ENCODE results near the gene AKR1C2. TPM values are rescaled to one million over a fixed set of nuclear protein-coding genes. Genes with fewer than 3 reads are reported as not detected.
"Not testable (repeated sequence)": the region's sequence is repeated elsewhere in the genome, so short reads cannot be mapped to it uniquely, and the experiment has no call there.

AKR1C2 gene
- total RNA-seq, 1 experiment from 2014 or later = not detected

- DNase-seq (ENCODE audit: low read depth, low spot score); in situ Hi-C loops (cut with HindIII; ENCODE audit: low pct_unique_long_range_greater_than_20kb, low sequenced_read_pairs): not testable (repeated sequence)
These were observed 5.3 kb upstream of the AKR1C2 start for GRCh38 chr10:5008857-5009548.

DNA sequence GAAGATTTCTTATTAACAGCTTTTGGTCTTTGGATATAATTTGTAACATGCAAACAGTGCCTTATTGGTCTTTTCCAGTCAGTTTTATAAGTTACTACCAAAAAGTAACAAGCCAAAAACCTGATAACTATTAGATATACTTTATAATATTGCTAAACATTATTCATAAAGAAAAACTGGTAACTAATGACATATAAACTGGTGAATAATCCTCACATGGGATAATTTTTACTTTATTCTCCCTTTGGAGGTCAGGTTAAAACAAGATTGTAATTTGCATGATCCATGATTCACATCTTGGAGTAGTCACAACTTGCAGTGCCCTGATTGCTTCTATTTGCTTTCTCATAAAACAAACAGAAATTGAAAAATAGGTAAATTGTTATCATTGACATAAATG is 844 bp upstream of the AKR1C2 start:
- in situ Hi-C loops (cut with HindIII; ENCODE audit: low pct_unique_long_range_greater_than_20kb, low sequenced_read_pairs); DNase-seq (ENCODE audit: low read depth, low spot score): not testable (repeated sequence)

DNA sequence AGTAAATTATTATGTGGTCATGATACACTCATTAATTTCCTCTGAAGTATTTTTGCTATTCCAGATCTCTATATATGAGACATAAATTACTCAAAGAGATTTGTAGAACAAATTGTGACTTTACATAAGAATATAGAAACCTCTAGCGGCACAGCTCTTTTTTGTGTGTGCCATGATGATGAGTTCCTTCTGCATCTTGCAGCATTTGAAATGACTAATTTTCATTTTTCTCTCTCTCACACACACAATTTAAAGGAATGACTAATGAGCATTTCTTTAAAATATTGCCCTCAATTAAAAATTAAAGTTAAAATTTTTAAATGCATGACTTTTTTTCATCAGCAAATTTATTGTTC is 351 bp upstream of the AKR1C2 start:
- in situ Hi-C loops (cut with HindIII; ENCODE audit: low pct_unique_long_range_greater_than_20kb, low sequenced_read_pairs) = not testable (repeated sequence)

DNA sequence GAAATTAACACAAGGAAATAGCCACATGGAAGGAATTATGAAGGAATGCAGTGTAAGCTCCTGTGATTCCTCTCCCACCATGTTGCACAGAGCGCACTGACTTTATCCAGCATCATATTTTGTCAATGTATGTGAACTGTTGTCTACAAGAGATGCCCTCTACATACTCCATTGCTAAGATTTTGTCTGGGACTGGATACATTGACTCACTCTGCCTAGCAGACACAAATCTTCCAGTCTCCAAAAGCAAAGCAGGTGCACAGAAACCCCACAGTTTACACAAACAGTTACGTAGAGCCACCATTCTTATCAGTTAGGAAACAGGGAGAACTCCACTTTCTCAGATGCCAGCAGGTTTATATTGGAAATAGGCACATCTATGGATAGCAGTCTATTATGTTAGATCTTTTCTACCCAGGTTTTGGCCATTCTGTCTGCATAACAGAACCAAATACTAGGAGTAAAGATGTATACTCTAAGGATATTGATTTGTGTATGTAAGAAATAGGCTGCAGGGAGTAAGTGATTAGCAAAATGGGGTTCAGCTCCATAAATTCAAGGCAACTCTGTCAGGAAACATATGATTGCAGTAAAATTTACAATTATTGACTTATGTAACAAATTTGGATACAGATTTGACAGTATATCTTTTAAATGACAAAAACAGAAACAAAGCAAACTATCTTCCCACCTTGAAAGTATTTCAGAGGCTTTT is 1.5 kb downstream of the AKR1C2 start:
- in situ Hi-C loops (cut with HindIII; ENCODE audit: low pct_unique_long_range_greater_than_20kb, low sequenced_read_pairs) = no loop called here
- no peak for DNase-seq (ENCODE audit: low read depth, low spot score)

More for the DNA sequence above, 351 bp upstream of the AKR1C2 start:
- not testable (repeated sequence) for DNase-seq (ENCODE audit: low read depth, low spot score)

DNA sequence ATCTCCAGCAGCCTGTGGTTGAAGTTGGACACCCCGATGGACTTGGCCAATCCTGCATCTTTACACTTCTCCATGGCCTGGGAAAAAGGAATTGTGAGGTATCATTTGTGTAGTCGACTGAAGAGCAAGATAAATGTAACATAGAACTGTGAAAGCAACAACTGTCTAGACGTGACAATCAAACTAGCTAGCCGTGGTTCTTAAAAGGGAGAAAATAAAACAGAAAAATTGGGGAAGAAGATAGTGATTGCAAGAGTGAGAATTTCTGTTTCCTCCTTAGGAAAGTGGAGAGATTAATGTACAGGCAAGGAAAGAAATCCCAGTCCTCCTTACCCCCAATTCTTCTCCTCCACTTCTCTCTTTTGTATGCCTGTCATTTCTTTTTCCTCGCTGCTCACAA is 5.0 kb downstream of the AKR1C2 start:
- in situ Hi-C loops (cut with HindIII; ENCODE audit: low pct_unique_long_range_greater_than_20kb, low sequenced_read_pairs) = no loop called here

DNA sequence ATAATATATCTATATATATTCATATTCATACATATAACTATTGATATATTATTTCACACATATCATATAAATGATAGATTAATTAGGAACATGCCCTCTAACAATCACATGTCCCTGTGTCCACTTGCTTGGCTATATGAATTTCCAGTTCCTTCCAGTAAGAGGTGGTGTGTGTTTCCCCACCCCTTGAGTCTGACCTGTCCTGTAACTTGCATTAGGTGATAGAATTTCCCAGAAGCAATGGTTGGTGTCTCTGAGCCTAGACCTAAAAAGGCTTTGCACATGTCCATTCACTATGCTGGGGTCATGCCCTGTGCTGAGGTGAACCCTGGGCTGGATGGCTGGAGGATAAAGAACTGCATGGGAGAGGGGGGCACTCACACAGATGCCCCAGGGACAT is 9.4 kb downstream of the AKR1C2 start:
- DNase-seq (ENCODE audit: low read depth, low spot score); in situ Hi-C loops (cut with HindIII; ENCODE audit: low pct_unique_long_range_greater_than_20kb, low sequenced_read_pairs): not testable (repeated sequence)

More for the DNA sequence above, 5.0 kb downstream of the AKR1C2 start:
- DNase-seq (ENCODE audit: low read depth, low spot score) = no peak

- in situ Hi-C loops (cut with HindIII; ENCODE audit: low pct_unique_long_range_greater_than_20kb, low sequenced_read_pairs) = not testable (repeated sequence)
These were observed 11.1 kb downstream of the AKR1C2 start for GRCh38 chr10:4992564-4992963.

GRCh38 chr10:4991463-4991862 is 12.2 kb downstream of the AKR1C2 start:
- in situ Hi-C loops (cut with HindIII; ENCODE audit: low pct_unique_long_range_greater_than_20kb, low sequenced_read_pairs); DNase-seq (ENCODE audit: low read depth, low spot score): not testable (repeated sequence)

More at GRCh38 chr10:4992564-4992963, 11.1 kb downstream of the AKR1C2 start:
- not testable (repeated sequence) for DNase-seq (ENCODE audit: low read depth, low spot score)

- in situ Hi-C loops (cut with HindIII; ENCODE audit: low pct_unique_long_range_greater_than_20kb, low sequenced_read_pairs) = no loop called here
- DNase-seq (ENCODE audit: low read depth, low spot score) = no peak
These were observed 13.4 kb downstream of the AKR1C2 start for GRCh38 chr10:4990217-4990616.

DNA sequence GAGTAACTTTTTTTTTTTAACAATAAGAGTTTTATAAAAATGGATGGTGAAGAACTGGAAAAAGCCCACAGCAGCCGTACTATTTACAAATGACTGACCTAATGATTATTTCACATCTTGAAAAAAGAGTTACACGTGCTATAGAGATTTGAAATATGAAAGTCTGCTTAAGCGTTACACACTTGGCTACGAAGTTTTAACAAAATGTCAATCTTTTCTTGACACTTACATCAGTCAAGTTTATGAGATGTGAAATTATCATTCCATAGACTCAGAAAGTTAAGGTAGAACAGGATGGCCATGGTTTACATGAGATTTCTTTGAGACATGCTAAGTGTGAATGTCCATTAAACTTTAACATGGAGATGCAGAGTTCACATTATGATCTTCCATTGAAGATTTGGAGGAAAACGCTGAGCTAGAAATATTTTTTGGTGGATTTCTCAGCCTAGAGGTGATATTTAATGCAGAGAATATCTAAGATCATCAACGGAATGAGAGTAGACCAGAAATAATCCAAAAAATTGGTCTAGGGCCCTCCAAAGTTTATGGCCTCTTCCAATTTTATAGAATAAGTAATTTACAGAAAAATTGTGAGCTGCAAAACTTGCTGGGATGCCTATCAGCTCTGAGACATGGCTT is 15.5 kb downstream of the AKR1C2 start:
- in situ Hi-C loops (cut with HindIII; ENCODE audit: low pct_unique_long_range_greater_than_20kb, low sequenced_read_pairs); DNase-seq (ENCODE audit: low read depth, low spot score): not testable (repeated sequence)

GRCh38 chr10:4984971-4985594 is 18.6 kb downstream of the AKR1C2 start:
- in situ Hi-C loops (cut with HindIII; ENCODE audit: low pct_unique_long_range_greater_than_20kb, low sequenced_read_pairs) = no loop called here
- DNase-seq (ENCODE audit: low read depth, low spot score) = no peak

DNA sequence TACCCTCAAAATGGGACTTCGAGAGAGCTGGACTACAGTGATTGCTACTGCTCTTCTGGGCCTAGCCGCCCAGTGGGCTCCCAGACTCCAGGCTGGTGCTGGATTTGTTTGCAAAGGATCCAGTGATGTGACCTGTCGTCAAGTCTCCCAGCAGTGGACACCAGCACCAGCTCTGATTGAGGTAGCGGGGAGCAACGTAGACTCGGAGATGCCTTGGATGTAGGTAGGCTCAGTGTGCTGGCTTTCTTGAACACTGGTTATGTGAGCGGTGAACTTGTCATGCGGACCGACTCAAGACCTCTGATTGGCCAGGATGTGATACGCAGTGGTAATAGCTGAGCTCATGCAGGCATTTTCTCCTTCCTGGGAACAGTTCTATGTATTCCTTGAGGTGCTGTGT is 19.4 kb downstream of the AKR1C2 start:
- in situ Hi-C loops (cut with HindIII; ENCODE audit: low pct_unique_long_range_greater_than_20kb, low sequenced_read_pairs) = no loop called here
- DNase-seq (ENCODE audit: low read depth, low spot score) = no peak

DNA sequence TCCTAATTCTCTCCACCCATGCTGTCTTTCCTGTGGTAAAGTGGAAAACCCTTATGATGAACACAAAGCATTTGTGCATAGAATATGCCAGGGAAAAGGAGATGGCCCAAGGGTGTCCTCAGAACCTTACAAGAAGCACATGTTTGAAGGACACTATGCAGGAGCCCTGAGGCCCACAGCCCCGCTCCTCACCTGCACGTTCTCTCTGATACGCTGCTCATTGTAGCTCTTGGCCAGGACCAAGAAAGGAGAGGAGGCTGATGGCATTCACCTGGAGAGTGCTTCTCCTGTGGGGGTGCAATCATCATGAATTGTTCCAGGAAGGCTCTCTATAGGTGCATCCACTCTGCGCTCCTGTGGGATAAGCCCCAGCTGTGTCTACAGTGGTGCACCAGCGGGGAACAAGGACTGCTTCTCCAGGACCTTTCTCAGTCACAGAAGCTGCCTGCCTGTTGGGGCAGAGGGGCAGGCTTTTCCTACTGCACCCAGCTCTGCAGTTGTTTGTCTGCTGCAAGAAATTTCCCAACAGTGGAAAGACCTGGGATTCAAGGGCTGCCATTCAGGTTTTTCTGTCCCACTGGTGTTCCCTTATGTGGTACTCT is 19.9 kb downstream of the AKR1C2 start:
- DNase-seq (ENCODE audit: low read depth, low spot score) = no peak
- in situ Hi-C loops (cut with HindIII; ENCODE audit: low pct_unique_long_range_greater_than_20kb, low sequenced_read_pairs) = no loop called here

DNA sequence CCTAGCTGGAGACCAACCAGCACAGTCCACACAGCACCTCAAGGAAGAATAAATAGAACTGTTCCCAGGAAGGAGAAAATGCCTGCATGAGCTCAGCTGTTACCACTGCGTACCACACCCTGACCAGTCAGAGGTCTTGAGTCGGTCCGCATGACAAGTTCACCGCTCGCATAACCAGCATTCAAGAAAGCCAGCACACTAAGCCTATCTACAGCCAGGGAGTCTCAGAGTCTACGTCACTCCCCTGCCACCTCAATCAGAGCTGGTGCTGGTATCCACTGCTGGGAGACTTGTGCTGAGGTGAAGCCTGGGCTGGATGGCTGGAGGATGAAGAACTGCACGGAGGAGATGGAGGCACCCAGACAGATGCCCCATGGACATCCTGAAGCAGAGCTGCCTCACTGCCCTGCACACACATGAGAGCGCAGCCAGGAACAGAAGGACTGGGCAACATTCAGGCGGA is 20.9 kb downstream of the AKR1C2 start:
- no peak for DNase-seq (ENCODE audit: low read depth, low spot score)
- in situ Hi-C loops (cut with HindIII; ENCODE audit: low pct_unique_long_range_greater_than_20kb, low sequenced_read_pairs) = no loop called here

DNA sequence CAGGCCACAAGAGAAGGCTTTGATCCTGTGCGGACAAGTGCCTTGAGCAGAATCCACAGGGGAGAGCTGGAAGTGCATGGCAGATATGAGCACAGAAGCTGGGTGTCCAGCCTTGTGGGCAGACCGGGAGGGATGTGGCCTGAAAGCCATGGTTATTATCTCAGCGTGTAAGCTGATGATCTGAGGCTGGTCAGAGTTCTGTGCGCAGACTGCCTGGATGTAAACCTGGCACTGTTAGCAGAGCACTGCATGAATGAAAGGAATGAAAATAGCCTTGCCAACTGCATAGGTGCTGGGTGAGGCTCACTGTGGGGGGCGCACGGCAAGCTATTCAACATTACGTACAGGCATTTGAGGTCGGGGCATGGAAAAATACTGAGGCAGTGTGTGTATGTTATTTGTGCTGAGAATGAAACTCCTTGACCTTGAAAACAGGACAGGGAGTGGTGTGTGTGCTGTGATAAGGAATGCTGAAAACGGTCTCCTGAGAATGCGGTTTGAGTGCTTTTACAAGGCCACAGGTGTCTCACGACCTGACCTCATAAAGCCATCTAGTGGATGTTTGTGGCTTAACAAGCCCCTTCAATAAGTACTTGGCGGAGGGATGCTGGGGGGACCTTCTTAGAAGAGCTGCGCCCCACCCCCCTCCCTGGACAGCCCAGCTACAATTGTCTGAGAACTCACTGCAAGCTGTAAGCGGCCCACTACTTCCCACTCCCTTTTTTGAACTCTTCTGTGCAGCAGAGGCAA is 21.8 kb downstream of the AKR1C2 start:
- DNase-seq (ENCODE audit: low read depth, low spot score) = peak; percentile 30
- in situ Hi-C loops (cut with HindIII; ENCODE audit: low pct_unique_long_range_greater_than_20kb, low sequenced_read_pairs) = no loop called here

GRCh38 chr10:4980793-4981192 is 22.9 kb downstream of the AKR1C2 start:
- no peak for DNase-seq (ENCODE audit: low read depth, low spot score)
- in situ Hi-C loops (cut with HindIII; ENCODE audit: low pct_unique_long_range_greater_than_20kb, low sequenced_read_pairs) = no loop called here

- in situ Hi-C loops (cut with HindIII; ENCODE audit: low pct_unique_long_range_greater_than_20kb, low sequenced_read_pairs) = no loop called here
- DNase-seq (ENCODE audit: low read depth, low spot score) = no peak
These were observed 24.8 kb downstream of the AKR1C2 start for GRCh38 chr10:4978870-4979269.
